Thyroid gland (tissue), 4 donors: ENCODE measurements around the gene HDAC5.

Experiments used
- POLR2A ChIP-seq, 2 donors: fragments of 450-650 bp; IDR thresholded peaks; one replicate each; pipeline ENCODE4 v1.6.1; 2017; ENCODE audit warnings: antibody characterized with exemption in 2 of 2, mild to moderate bottlenecking in 2 of 2, moderate library complexity in 1 of 2
- TF ChIP-seq, protein P1 (sequence below), 6 experiments: fragments of 200-600 bp in 3 of 6; fragments of 450-650 bp in 3 of 6; sonication (generic) in 3 of 6; IDR thresholded peaks; one replicate each; pipeline ENCODE4 v1.5.1; 2016 to 2019; ENCODE audit warnings: antibody characterized with exemption in 6 of 6, mild to moderate bottlenecking in 2 of 6, inconsistent platforms in 1 of 6, moderate library complexity in 1 of 6

DNA sequence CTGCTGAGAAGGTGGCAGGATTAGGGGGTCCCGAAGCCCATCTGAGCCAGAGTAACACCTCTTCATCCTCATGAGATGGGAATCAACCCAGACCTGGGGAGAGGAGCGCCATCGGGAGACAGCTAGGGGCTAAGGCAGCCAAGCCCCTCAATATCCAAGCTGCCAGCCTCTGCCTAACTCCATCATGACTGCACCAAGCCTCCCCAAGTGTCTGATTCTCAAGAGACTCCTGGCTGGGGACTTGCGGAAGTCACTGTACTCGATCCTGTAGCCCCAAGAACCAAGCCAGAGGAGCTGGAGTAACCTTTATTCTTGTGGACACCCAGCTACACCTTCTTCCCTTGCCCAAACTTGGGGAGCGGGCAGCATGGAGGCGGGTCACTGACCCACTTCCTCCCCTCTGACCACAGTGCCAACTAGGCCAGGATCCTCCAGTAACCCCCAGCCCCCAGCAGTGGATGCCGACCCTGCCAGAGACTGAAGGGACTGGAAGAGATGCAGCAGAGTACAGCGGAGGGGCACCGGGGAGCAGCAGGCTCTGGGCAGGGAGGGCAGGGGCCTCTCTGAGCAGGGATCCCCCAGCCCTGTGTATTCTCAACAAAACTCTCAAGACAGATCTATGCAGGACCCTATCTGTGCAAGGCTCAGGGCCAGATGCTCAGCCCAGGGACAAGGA is 13.3 kb downstream of the HDAC5 start:
- TF ChIP-seq, protein P1, sequence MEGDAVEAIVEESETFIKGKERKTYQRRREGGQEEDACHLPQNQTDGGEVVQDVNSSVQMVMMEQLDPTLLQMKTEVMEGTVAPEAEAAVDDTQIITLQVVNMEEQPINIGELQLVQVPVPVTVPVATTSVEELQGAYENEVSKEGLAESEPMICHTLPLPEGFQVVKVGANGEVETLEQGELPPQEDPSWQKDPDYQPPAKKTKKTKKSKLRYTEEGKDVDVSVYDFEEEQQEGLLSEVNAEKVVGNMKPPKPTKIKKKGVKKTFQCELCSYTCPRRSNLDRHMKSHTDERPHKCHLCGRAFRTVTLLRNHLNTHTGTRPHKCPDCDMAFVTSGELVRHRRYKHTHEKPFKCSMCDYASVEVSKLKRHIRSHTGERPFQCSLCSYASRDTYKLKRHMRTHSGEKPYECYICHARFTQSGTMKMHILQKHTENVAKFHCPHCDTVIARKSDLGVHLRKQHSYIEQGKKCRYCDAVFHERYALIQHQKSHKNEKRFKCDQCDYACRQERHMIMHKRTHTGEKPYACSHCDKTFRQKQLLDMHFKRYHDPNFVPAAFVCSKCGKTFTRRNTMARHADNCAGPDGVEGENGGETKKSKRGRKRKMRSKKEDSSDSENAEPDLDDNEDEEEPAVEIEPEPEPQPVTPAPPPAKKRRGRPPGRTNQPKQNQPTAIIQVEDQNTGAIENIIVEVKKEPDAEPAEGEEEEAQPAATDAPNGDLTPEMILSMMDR (IDR thresholded peaks at IDR 0.05), result no peak
- no peak for TF ChIP-seq POLR2A (IDR thresholded peaks at IDR 0.05)
